Breast epithelium (tissue), 3 donors: ENCODE data around the gene GALNTL6.

Experiments used
- CTCF ChIP-seq, 3 donors: fragments of 450-650 bp; IDR thresholded peaks; one replicate each; pipeline ENCODE4 v1.5.1; 2016 to 2017; ENCODE audit warnings: antibody characterized with exemption in 3 of 3, mild to moderate bottlenecking in 3 of 3, moderate library complexity in 3 of 3
- POLR2A ChIP-seq: fragments of 450-650 bp; IDR thresholded peaks from one replicate; pipeline ENCODE4 v1.6.1; 2016; ENCODE audit warnings: antibody characterized with exemption, mild to moderate bottlenecking, moderate library complexity

- TF ChIP-seq CTCF (IDR thresholded peaks at IDR 0.05) (no peak), POLR2A (no peak)
These were observed 1226.7 kb downstream of the GALNTL6 start for GRCh38 chr4:173039617-173040577.
